ENCODE measurements around the gene OR4K13. TPM values are rescaled to one million over a fixed set of nuclear protein-coding genes. Genes with fewer than 3 reads are reported as not detected.

Gene OR4K13, protein sequence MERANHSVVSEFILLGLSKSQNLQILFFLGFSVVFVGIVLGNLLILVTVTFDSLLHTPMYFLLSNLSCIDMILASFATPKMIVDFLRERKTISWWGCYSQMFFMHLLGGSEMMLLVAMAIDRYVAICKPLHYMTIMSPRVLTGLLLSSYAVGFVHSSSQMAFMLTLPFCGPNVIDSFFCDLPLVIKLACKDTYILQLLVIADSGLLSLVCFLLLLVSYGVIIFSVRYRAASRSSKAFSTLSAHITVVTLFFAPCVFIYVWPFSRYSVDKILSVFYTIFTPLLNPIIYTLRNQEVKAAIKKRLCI
- total RNA-seq: not detected in 2 replicates

GRCh38 chr14:20035938-20036337 is at the start of gene OR4K13:
TSS of gene OR4K13 (minus strand) at chr14:20036038. CDS start at chr14:20034758, 1,280 bp downstream.

DNA sequence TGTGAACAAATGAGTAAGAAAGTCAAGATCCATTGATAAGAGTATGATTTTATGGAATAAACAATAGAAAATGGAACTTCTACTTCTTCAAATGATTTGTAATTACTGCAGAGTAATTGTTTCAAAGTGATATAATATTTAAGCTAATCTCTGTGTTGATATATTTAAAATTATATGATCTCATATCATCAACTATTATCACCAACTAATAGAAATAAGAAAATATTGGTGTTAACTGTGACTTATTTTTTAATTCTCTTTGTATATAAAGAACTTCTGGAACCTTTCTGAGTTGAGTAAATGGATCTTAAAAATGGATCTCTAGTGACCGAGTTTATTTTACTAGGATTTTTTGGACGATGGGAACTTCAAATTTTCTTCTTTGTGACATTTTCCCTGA is 23.9 kb upstream of the OR4K13 start, which contains the start of gene OR4L1:
TSS of gene OR4L1 (plus strand) at position 301 of the 400 bp plus-strand sequence. CDS start at position 301, 0 bp downstream.

GRCh38 chr14:20019257-20019865 is 16.5 kb downstream of the OR4K13 start, which contains the start of gene OR4K14:
TSS of gene OR4K14 (minus strand) at chr14:20019307. CDS start at chr14:20015193, 4,114 bp downstream.

GRCh38 chr14:20001863-20002262 is 34.0 kb downstream of the OR4K13 start, which contains the start of gene OR4Q2:
TSS of gene OR4Q2 (plus strand) at chr14:20002163.

Other genes starting within 250 kb of the OR4K13 start
- gene OR4N2, start 232.3 kb downstream of the OR4K13 start, total RNA-seq: not detected in 2 replicates
- gene OR4K2, start 160.9 kb downstream of the OR4K13 start, total RNA-seq: not detected in 2 replicates
- gene OR4K5, start 115.4 kb downstream of the OR4K13 start, total RNA-seq: not detected in 2 replicates
- not detected in 2 replicates for gene OR4K1, start 105.1 kb downstream of the OR4K13 start, total RNA-seq
- gene OR4K15, start 60.4 kb downstream of the OR4K13 start, total RNA-seq: not detected in 2 replicates
- not detected in 2 replicates for gene OR4Q2, start 33.9 kb downstream of the OR4K13 start, total RNA-seq
- not detected in 2 replicates for gene OR4K14, start 16.7 kb downstream of the OR4K13 start, total RNA-seq
- not detected in 2 replicates for gene OR4L1, start 24.0 kb upstream of the OR4K13 start, total RNA-seq
- gene OR4K17, start 74.7 kb upstream of the OR4K13 start, total RNA-seq: not detected in 2 replicates
- not detected in 2 replicates for gene OR4N5, start 102.8 kb upstream of the OR4K13 start, total RNA-seq
- gene OR11G2, start 154.9 kb upstream of the OR4K13 start, total RNA-seq: not detected in 2 replicates
- gene OR11H6, start 187.7 kb upstream of the OR4K13 start, total RNA-seq: not detected in 2 replicates
- not detected in 2 replicates for gene OR11H7, start 192.9 kb upstream of the OR4K13 start, total RNA-seq
- gene OR11H4, start 203.2 kb upstream of the OR4K13 start, total RNA-seq: not detected in 2 replicates

Measured in myometrial cell (primary cell).